Measurements from ENCODE around the gene MARCKSL1.

The MARCKSL1 gene

DNA sequence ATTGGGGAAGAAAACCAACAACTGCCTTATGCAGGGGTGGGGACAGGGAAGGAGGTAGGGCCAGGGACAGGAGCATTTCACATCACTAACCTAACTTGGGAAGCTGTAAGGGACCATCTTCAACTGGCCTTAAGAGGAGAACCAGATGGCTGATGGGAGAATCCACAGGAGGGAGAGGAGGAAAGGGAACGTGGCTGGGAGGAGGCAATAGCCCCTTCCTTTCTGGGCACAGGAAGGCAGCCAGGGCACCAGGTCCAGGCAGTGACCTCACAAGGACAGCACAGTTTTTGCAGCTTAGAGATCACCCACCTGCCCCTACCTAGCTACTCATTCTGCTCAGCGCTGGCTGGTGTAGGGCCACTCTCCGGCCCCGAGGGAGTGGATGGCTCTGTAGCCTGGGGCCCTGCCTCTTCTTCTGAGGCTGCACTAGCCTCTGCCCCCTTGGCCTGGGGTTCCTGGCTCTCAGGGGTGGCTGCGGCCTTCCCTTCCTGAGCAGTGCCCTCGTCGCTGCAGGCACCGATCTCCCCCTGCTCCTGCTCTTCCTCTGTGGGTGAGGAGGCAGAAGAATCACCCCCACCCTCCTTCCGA is 1.7 kb downstream of the MARCKSL1 start:
- Histone ChIP-seq H3K4me1 (ENCODE audit: control insufficient read depth in 1 of 2, insufficient read depth in 2 of 2, low read length in 2 of 2) (peaks cover 51 to 56% of the 10 kb centered on the region in 2 experiments), H3K27me3 (ENCODE audit: insufficient read depth, low read length) (no peaks in the 10 kb centered on the region), H2AFZ (ENCODE audit: insufficient read depth, low read length, poor library complexity) (no peak overlapping the region), H4K91ac (ENCODE audit: low read depth, low read length) (no peak overlapping the region), H2AK5ac (ENCODE audit: low read length) (no peak overlapping the region), H3K23ac (ENCODE audit: low read length) (no peak overlapping the region), H3K79me1 (ENCODE audit: low read length) (peaks cover 28% of the 10 kb centered on the region), H2BK120ac (ENCODE audit: insufficient read depth, low read length, poor library complexity) (no peak overlapping the region), H3K4ac (ENCODE audit: low read depth, low read length) (peak overlapping the region; percentile 87), H4K12ac (ENCODE audit: low read depth, low read length) (no peak overlapping the region), H2BK12ac (ENCODE audit: low read length) (no peak overlapping the region), H3K79me2 (ENCODE audit: control insufficient read depth, insufficient read depth, low read length, poor library complexity) (peaks cover 16% of the 10 kb centered on the region), H3K9me3 (ENCODE audit: insufficient read depth, low read depth, low read length) (no peaks in the 10 kb centered on the region), H3K9ac (ENCODE audit: low read length) (peak overlapping the region; percentile 96), H3K14ac (ENCODE audit: low read length) (no peak overlapping the region), H3K27ac (ENCODE audit: low read depth, low read length) (no peak overlapping the region), H3K18ac (ENCODE audit: low read length) (no peak overlapping the region), H3K36me3 (ENCODE audit: control insufficient read depth in 1 of 2, insufficient read depth in 2 of 2, low read length in 2 of 2) (peaks cover 34 to 46% of the 10 kb centered on the region in 2 experiments), H2BK5ac (ENCODE audit: low read depth, low read length, poor library complexity) (no peak overlapping the region), H4K8ac (ENCODE audit: low read depth, low read length) (no peak overlapping the region), H3K4me2 (ENCODE audit: low read length) (peak overlapping the region; percentile 76), H3K4me3 (ENCODE audit: low read depth, low read length) (peak overlapping the region; percentile 96)
- no CpG with 5 or more reads among the region's 9 CpGs for WGBS (ENCODE audit: extremely low coverage, insufficient coverage, insufficient read length)
- no peak for DNase-seq

DNA sequence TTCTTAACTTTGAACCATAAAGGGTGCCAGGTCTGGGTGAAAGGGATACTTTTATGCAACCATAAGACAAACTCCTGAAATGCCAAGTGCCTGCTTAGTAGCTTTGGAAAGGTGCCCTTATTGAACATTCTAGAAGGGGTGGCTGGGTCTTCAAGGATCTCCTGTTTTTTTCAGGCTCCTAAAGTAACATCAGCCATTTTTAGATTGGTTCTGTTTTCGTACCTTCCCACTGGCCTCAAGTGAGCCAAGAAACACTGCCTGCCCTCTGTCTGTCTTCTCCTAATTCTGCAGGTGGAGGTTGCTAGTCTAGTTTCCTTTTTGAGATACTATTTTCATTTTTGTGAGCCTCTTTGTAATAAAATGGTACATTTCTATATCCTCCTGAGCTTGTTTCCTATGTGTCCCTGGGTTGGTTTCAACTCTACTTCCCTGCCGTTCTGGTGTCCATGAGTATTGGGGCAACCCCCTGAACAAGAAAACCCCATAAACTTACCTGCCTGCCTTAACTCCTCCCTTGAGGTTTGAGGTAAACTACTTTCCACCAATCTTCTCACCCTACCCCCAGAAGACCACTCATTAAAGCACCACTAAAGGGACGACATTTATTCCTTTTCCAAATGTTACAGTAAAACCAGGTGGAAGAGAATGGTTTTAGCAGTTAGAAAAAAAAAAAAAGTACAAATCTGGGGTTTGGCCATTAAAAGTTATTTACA is 2.6 kb downstream of the MARCKSL1 start:
- Histone ChIP-seq H3K23ac (ENCODE audit: low read length) (no peak overlapping the region), H3K14ac (ENCODE audit: low read length) (no peak overlapping the region), H3K18ac (ENCODE audit: low read length) (no peak overlapping the region), H3K27me3 (ENCODE audit: insufficient read depth, low read length) (no peaks in the 10 kb centered on the region), H2BK120ac (ENCODE audit: insufficient read depth, low read length, poor library complexity) (no peak overlapping the region), H2BK5ac (ENCODE audit: low read depth, low read length, poor library complexity) (no peak overlapping the region), H3K4me1 (ENCODE audit: control insufficient read depth in 1 of 2, insufficient read depth in 2 of 2, low read length in 2 of 2) (peaks cover 44 to 46% of the 10 kb centered on the region in 2 experiments), H4K12ac (ENCODE audit: low read depth, low read length) (no peak overlapping the region), H3K4me3 (ENCODE audit: low read depth, low read length) (no peak overlapping the region), H3K4me2 (ENCODE audit: low read length) (peak overlapping the region; percentile 25), H3K79me2 (ENCODE audit: control insufficient read depth, insufficient read depth, low read length, poor library complexity) (peaks cover 16% of the 10 kb centered on the region), H2AFZ (ENCODE audit: insufficient read depth, low read length, poor library complexity) (no peak overlapping the region), H3K4ac (ENCODE audit: low read depth, low read length) (no peak overlapping the region), H3K36me3 (ENCODE audit: control insufficient read depth in 1 of 2, insufficient read depth in 2 of 2, low read length in 2 of 2) (peaks cover 37 to 55% of the 10 kb centered on the region in 2 experiments), H4K8ac (ENCODE audit: low read depth, low read length) (no peak overlapping the region), H2AK5ac (ENCODE audit: low read length) (no peak overlapping the region), H3K79me1 (ENCODE audit: low read length) (peaks cover 20% of the 10 kb centered on the region), H3K9ac (ENCODE audit: low read length) (no peak overlapping the region), H4K91ac (ENCODE audit: low read depth, low read length) (no peak overlapping the region), H3K27ac (ENCODE audit: low read depth, low read length) (no peak overlapping the region), H3K9me3 (ENCODE audit: insufficient read depth, low read depth, low read length) (no peaks in the 10 kb centered on the region), H2BK12ac (ENCODE audit: low read length) (no peak overlapping the region)
- no peak for DNase-seq
- WGBS (ENCODE audit: extremely low coverage, insufficient coverage, insufficient read length) = no CpG with 5 or more reads among the region's 3 CpGs

DNA sequence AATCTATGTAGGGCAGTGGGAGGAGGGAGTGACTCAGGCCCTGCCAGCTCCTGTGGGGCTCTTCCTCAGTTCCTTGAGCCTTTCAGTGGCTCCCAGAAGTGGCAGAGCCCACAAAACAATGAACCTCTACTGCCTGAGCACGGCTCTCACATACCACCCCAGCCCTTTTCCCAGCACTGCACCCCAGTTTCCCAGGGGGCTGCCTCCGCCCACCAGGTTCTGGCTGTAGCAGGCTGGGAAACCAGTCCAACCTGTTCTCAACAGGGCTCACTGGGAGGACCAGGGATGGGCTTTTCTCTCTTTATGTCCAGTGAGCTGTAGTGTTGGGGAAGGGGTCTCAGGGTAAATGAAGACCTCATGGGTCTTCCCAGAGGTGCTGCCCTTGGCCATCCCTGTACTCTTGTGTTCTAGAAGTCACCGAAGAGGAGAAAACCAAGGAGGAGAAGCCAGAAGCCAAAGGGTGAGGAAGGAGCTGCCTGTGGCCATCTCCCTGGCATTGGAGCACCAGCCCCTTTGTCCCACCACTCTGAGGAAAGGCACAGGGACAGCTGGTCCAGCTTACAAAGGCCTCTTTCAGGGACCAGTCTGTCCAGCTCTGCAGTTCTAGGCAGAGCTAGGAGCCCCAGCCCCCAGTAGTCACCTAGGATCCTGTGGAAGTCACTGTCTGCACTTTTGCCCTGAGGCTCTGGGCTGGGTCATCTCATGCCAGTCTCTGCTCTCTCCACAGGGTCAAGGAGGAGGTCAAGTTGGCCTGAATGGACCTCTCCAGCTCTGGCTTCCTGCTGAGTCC is 3.5 kb downstream of the MARCKSL1 start:
- Histone ChIP-seq H3K9ac (ENCODE audit: low read length) (no peak overlapping the region), H3K27me3 (ENCODE audit: insufficient read depth, low read length) (no peaks in the 10 kb centered on the region), H2AFZ (ENCODE audit: insufficient read depth, low read length, poor library complexity) (no peak overlapping the region), H2BK5ac (ENCODE audit: low read depth, low read length, poor library complexity) (peak overlapping the region; percentile 67), H3K18ac (ENCODE audit: low read length) (peak overlapping the region; percentile 76), H2BK120ac (ENCODE audit: insufficient read depth, low read length, poor library complexity) (no peak overlapping the region), H3K79me2 (ENCODE audit: control insufficient read depth, insufficient read depth, low read length, poor library complexity) (peaks cover 16% of the 10 kb centered on the region), H2BK12ac (ENCODE audit: low read length) (peak overlapping the region; percentile 15), H4K91ac (ENCODE audit: low read depth, low read length) (peak overlapping the region; percentile 53), H4K8ac (ENCODE audit: low read depth, low read length) (peak overlapping the region; percentile 61), H3K9me3 (ENCODE audit: insufficient read depth, low read depth, low read length) (no peaks in the 10 kb centered on the region), H3K79me1 (ENCODE audit: low read length) (peaks cover 20% of the 10 kb centered on the region), H3K4me1 (ENCODE audit: control insufficient read depth in 1 of 2, insufficient read depth in 2 of 2, low read length in 2 of 2) (peaks cover 34 to 38% of the 10 kb centered on the region in 2 experiments), H3K4me3 (ENCODE audit: low read depth, low read length) (no peak overlapping the region), H3K23ac (ENCODE audit: low read length) (no peak overlapping the region), H3K4ac (ENCODE audit: low read depth, low read length) (peak overlapping the region; percentile 28), H3K27ac (ENCODE audit: low read depth, low read length) (peak overlapping the region; percentile 82), H4K12ac (ENCODE audit: low read depth, low read length) (no peak overlapping the region), H2AK5ac (ENCODE audit: low read length) (peak overlapping the region; percentile 49), H3K36me3 (ENCODE audit: control insufficient read depth in 1 of 2, insufficient read depth in 2 of 2, low read length in 2 of 2) (peaks cover 39 to 60% of the 10 kb centered on the region in 2 experiments), H3K4me2 (ENCODE audit: low read length) (peak overlapping the region; percentile 33), H3K14ac (ENCODE audit: low read length) (peak overlapping the region; percentile 17)
- DNase-seq = peak; percentile 66 to 73
- no CpG with 5 or more reads among the region's 3 CpGs for WGBS (ENCODE audit: extremely low coverage, insufficient coverage, insufficient read length)

DNA sequence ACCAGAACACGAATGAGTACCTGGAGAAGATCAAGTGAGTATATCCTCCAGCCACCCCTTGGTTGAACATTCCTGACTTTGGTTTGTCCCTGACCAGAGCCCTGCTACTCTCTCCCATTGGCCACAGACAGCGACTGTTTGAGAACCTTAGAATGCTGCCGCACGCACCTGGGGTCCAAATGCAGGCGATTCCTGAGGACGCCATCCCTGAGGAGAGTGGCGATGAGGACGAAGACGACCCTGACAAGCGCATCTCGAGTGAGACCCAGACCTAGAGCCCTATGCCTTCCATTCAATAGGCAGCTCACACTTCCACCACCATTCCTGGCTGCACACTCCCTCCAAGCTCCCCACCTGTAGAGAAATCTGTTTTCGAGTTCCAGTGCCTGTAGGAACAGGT is 4.5 kb downstream of the MARCKSL1 start:
- Histone ChIP-seq H3K79me1 (ENCODE audit: low read length) (peaks cover 19% of the 10 kb centered on the region), H2BK120ac (ENCODE audit: insufficient read depth, low read length, poor library complexity) (no peak overlapping the region), H3K27ac (ENCODE audit: low read depth, low read length) (peak overlapping the region; percentile 82), H3K4me2 (ENCODE audit: low read length) (no peak overlapping the region), H2AK5ac (ENCODE audit: low read length) (no peak overlapping the region), H3K9me3 (ENCODE audit: insufficient read depth, low read depth, low read length) (no peaks in the 10 kb centered on the region), H4K8ac (ENCODE audit: low read depth, low read length) (no peak overlapping the region), H3K79me2 (ENCODE audit: control insufficient read depth, insufficient read depth, low read length, poor library complexity) (peaks cover 16% of the 10 kb centered on the region), H3K14ac (ENCODE audit: low read length) (no peak overlapping the region), H2BK12ac (ENCODE audit: low read length) (peak overlapping the region; percentile 29), H2BK5ac (ENCODE audit: low read depth, low read length, poor library complexity) (no peak overlapping the region), H3K9ac (ENCODE audit: low read length) (no peak overlapping the region), H3K27me3 (ENCODE audit: insufficient read depth, low read length) (no peaks in the 10 kb centered on the region), H4K12ac (ENCODE audit: low read depth, low read length) (no peak overlapping the region), H3K18ac (ENCODE audit: low read length) (peak overlapping the region; percentile 39), H2AFZ (ENCODE audit: insufficient read depth, low read length, poor library complexity) (no peak overlapping the region), H3K4me1 (ENCODE audit: control insufficient read depth in 1 of 2, insufficient read depth in 2 of 2, low read length in 2 of 2) (peaks cover 25 to 28% of the 10 kb centered on the region in 2 experiments), H3K4me3 (ENCODE audit: low read depth, low read length) (no peak overlapping the region), H3K4ac (ENCODE audit: low read depth, low read length) (no peak overlapping the region), H4K91ac (ENCODE audit: low read depth, low read length) (peak overlapping the region; percentile 14), H3K23ac (ENCODE audit: low read length) (no peak overlapping the region), H3K36me3 (ENCODE audit: control insufficient read depth in 1 of 2, insufficient read depth in 2 of 2, low read length in 2 of 2) (peaks cover 47 to 68% of the 10 kb centered on the region in 2 experiments)
- DNase-seq = no peak
- WGBS (ENCODE audit: extremely low coverage, insufficient coverage, insufficient read length) = no CpG with 5 or more reads among the region's 12 CpGs
